GM19455 (cell line): ENCODE data around the gene COQ7.

Experiments
- ATAC-seq: cut with Tn5 transposase; IDR thresholded peaks from one replicate; pipeline ENCODE4 v1.9.1; 2021; ENCODE audit not compliant: unreplicated experiment

COQ7 gene

DNA sequence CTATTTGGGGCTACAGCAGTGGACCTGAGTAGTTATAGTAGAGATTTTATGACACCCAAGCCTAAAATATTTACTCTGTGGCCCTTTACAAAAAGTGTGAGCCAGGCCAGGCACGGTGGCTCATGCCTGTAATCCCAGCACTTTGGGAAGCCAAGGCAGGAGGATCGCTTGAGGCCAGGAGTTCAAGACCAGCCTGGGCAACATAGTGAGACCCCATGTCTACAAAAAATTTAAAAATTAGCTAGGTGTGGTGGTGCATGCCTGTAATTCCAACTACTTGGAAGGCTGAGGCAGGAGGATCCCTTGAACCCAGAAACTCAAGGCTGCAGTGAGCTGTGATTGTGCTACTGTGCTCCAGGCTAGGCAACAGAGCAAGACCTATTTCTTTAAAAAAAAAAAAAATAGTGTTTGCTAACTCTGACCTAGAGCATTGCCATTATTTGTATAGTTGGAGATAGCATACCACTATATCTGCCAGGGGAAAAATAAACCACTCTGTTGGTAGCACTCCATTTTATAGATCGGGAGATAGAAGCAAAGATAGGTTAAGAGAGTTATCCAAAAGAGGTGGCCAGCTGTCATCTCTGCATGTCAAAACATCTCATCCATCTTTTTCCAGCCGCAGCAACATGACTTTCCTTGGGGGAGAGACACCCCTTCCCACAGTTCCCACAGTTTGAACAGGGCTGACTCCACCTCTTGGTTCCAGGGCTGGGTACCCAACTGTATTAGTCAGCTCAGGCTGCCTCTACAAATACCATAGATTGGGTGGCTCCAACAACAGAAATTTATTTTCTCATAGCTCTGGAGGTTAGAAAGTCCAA, 43.3 kb downstream of the COQ7 start:
- ATAC-seq: no peak

- ATAC-seq: no peak
Measured at GRCh38 chr16:19112099-19112407, 44.6 kb downstream of the COQ7 start.

GRCh38 chr16:19113577-19114358, 46.4 kb downstream of the COQ7 start, which contains the start of gene ITPRIPL2:
Gene ITPRIPL2 (plus strand): TSS chr16:19113964. CDS start chr16:19114462, 498 bp downstream.
- peak; percentile 50 for ATAC-seq

- ATAC-seq: peak; percentile 26
Measured at GRCh38 chr16:19114359-19115147, 47.1 kb downstream of the COQ7 start.

GRCh38 chr16:19115148-19116021, 48.0 kb downstream of the COQ7 start:
- ATAC-seq: no peak

- no peak for ATAC-seq
Measured at GRCh38 chr16:19116711-19117449, 49.5 kb downstream of the COQ7 start.

DNA sequence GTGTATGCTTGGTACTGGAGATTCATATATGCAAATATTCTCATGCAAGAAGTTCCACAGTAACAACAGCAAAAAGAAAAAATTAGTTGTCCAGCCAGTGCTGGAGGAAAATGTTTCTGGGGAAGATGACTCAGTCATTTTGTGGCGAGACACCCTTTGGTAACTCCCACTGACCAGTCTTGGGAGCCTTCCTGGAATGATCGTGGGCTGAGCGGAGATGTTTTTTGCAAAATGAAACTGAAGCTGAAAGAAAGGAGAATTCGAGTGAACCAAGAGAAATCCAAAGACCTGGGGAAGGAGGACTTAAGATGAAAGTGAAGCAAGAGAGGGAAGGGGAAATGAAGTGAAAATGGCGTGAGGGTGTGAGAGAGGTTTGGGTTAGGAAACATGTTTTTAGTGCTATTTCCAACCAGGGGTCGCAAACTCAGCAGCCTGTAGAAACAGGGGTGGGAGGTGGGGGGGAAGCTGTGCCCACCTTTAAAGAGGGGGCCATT, 51.6 kb downstream of the COQ7 start:
- ATAC-seq: no peak

DNA sequence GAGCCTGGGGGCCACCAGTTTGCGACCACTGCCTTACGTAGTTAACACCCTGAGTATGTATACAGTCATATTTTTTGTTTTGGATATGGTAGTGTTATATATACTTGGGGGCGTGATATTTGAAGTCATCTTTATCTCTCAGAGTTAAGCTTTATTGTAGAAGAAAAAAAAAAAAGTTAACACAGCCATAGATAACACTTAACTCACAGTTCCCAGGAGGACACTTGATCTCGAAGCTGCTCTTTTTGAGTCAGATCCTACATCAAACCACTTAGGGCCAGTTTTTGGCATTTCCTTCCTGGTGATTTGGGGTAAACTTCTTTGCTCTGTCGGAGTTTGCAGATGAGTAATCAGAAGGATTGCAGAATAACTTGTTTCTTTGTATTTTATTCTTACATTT, 52.1 kb downstream of the COQ7 start:
- ATAC-seq: no peak

DNA sequence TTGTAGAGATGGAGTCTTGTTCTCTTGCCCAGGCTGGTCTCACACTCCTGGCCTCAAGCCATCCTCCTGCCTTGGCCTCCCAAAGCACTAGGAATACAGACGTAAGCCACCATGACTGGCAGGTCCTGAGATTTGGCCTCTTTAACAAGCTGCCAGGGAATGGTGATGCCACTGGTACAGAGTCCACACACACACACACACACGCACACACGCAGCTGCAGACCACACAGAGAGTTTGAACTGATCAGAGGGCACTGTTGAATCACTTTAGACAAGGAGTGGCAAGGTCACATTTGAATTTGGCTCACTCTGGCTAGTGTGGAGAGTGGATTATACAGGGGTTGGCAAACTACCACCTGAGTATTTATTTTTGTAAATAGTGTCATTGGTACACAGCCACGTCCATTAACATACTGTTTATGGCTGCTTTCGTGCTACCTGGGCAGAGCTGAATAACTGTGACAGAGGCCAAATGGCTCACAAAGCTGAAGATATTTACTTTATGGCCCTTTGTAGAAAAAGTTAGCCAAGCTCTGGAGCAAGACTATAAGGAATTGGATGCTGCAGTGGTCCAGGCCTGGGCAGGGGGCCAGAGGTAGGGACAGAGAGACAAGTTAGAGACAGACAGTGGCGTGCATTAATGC, 56.2 kb downstream of the COQ7 start:
- no peak for ATAC-seq

DNA sequence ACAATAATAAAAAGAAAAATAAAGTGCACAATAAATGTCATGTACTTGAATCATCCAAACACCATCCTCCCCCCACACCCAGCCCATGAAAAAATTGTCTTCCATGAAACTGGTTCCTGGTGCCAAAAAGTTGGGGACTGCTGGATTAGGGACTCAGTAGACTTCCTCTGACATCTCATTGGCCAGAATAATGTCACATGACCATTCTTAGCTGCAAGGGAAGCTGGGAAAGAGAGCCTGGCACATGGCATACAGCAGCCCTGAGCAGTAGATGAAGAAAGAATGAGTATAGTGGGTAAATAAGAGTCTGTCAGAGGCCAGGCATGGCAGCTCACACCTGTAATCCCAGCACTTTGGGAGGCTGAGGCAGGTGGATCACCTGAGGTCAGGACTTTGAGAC, 58.9 kb downstream of the COQ7 start:
- ATAC-seq: no peak

DNA sequence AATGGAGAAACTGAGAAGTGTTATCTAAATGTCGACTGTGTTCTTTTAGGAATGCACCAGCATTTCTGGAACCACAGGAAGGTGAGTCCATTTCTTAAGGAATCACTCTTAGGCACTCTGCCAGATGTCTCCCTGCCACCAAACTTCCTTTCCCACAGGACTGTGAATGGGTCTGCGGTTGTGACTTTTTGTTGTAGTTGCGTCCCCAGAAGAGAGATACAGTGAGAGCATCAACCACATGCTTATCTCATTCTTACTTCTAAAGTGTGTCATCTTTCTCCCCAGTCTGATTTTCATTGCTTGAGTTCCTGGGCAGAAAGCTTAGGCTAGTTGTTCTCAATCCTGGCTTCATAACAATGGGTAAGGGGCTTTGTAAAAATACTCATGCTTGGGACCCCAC, 59.8 kb downstream of the COQ7 start:
- peak; percentile 39 for ATAC-seq

DNA sequence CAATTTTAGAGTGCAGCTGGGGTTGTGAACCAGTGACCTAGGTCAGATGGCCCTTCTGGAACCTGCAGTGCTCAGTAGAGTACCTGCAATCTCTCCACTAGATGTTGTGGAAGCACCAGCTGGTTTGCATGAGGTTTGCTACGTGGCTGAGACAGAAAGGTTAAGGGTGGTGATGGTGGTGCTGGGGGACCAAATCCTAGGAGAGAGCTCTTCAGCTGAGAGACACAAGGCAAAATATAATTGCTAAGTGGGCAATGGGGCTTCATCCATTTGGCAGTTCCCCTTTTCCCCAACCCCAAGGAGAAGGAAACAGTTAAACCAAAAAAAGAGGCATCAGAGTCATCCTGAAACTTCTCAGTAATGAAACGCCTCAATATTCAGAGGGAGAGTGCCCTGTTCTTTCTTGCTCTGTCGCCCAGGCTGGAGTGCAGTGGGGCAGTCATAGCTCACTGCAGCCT, 60.3 kb downstream of the COQ7 start:
- ATAC-seq: peak; percentile 50

- ATAC-seq: no peak
Measured at GRCh38 chr16:19128454-19129200, 61.2 kb downstream of the COQ7 start.
